Testis (tissue), 3 donors: ENCODE results near the gene SLC25A44. TPM values are rescaled to one million over a fixed set of nuclear protein-coding genes. Genes with fewer than 3 reads are reported as not detected.
"Not testable (repeated sequence)": the region's sequence is repeated elsewhere in the genome, so short reads cannot be mapped to it uniquely, and the experiment has no call there.

Experiments
- DNase-seq: peaks from one replicate; pipeline ENCODE4 v3.0.0-alpha.2; 2019
- H3K27ac ChIP-seq, 2 donors: fragments of 200-600 bp; sonication (generic); one replicate each; pipeline ENCODE4 v1.5.1; 2019
- H3K27me3 ChIP-seq: fragments of 200-600 bp; sonication (generic); one replicate; pipeline ENCODE4 v1.5.1; 2019
- H3K36me3 ChIP-seq: fragments of 200-600 bp; sonication (generic); one replicate; pipeline ENCODE4 v1.5.1; 2017; ENCODE audit warnings: low read depth; ENCODE audit errors: missing control alignments
- H3K4me1 ChIP-seq: fragments of 200-600 bp; sonication (generic); one replicate; pipeline ENCODE4 v1.5.1; 2019
- H3K4me3 ChIP-seq, 2 donors: fragments of 200-600 bp; sonication (generic); one replicate each; pipeline ENCODE4 v1.5.1; 2017 to 2019
- H3K9me3 ChIP-seq: fragments of 200-600 bp; sonication (generic); one replicate; pipeline ENCODE4 v1.5.1; 2017
- POLR2A ChIP-seq: fragments of 450-650 bp; IDR thresholded peaks from one replicate; pipeline ENCODE4 v1.6.1; 2017; ENCODE audit warnings: antibody characterized with exemption, mild to moderate bottlenecking, moderate library complexity
- WGBS, 2 donors: methylation state at CpG; one replicate each; pipeline ENCODE4 v1.1.5; 2018; 5-methylcytosine and 5-hydroxymethylcytosine counted together
- intact Hi-C: fragments of 100-400 bp; cut with DNase I; formaldehyde crosslinking; loops from one replicate; pipeline ENCODE4 v1.15.1; 2023; ENCODE audit warnings: low total_unique reads
- polyA plus RNA-seq: library from polyadenylated mRNA; stranded (reverse); fragments of 350-450 nt; fragmentation: Illumina TruSeq; extraction: RNeasy Lipid Tissue Mini Kit (QIAGEN cat#74804); gene quantifications from one replicate; pipeline ENCODE4 v1.2.3, GENCODE V29; 2014; ENCODE audit warnings: low read depth, low replicate concordance; ENCODE audit not compliant: insufficient read depth
- total RNA-seq, 2 donors: library from RNA; depleted of rRNA; stranded (reverse); fragments of >200 nt; gene quantifications; one replicate each; pipeline ENCODE4 v1.2.3, GENCODE V29; 2016
- TF ChIP-seq, protein P1 (sequence below), 3 experiments: fragments of 450-650 bp in 2 of 3; fragments of 200-600 bp in 1 of 3; sonication (generic) in 1 of 3; IDR thresholded peaks; one replicate each; pipeline ENCODE4 v1.5.1; 2016 to 2019; ENCODE audit warnings: antibody characterized with exemption in 3 of 3, mild to moderate bottlenecking in 2 of 3, moderate library complexity in 1 of 3

The SLC25A44 gene
- total and polyA plus RNA-seq, 3 donors from 2014 or later, result 32.4 to 34.2 (median 32.8) TPM

DNA sequence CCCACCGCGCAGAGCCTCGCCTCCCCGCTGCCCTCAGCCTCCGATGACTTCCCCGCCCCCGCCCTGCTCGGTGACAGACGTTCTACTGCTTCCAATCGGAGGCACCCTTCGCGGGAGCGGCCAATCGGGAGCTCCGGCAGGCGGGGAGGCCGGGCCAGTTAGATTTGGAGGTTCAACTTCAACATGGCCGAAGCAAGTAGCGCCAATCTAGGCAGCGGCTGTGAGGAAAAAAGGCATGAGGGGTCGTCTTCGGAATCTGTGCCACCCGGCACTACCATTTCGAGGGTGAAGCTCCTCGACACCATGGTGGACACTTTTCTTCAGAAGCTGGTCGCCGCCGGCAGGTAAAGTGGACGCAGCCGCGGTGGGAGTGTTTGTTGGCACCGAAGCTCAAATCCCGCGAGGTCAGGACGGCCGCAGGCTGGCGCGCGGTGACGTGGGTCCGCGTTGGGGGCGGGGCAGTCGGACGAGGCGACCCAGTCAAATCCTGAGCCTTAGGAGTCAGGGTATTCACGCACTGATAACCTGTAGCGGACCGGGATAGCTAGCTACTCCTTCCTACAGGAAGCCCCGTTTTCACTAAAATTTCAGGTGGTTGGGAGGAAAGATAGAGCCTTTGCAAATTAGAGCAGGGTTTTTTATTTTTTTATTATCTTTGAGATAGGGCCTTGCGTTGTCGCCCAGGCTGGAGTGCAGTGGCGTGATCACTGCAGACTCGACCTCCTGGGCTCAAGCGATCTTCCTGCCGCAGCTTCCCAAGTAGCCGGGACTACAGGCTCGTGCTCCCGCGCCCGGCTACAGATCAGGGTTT, 19.1 kb downstream of the SLC25A44 start, which contains the start of gene PMF1:
PMF1 (plus strand) TSS at position 175 of the 811 bp plus-strand sequence; CDS start at position 184, 9 bp downstream.
- intact Hi-C loops, result no loop called here
- Histone ChIP-seq H3K27ac (peak within 1 kb of the TSS; percentile 94 to 95), H3K27me3 (no peaks in the 10 kb centered on the region), H3K4me3 (peak within 1 kb of the TSS; percentile 70 to 78), H3K36me3 (no peaks in the 10 kb centered on the region), H3K9me3 (no peaks in the 10 kb centered on the region), H3K4me1 (peaks cover 15% of the 10 kb centered on the region)
- TF ChIP-seq, protein P1, sequence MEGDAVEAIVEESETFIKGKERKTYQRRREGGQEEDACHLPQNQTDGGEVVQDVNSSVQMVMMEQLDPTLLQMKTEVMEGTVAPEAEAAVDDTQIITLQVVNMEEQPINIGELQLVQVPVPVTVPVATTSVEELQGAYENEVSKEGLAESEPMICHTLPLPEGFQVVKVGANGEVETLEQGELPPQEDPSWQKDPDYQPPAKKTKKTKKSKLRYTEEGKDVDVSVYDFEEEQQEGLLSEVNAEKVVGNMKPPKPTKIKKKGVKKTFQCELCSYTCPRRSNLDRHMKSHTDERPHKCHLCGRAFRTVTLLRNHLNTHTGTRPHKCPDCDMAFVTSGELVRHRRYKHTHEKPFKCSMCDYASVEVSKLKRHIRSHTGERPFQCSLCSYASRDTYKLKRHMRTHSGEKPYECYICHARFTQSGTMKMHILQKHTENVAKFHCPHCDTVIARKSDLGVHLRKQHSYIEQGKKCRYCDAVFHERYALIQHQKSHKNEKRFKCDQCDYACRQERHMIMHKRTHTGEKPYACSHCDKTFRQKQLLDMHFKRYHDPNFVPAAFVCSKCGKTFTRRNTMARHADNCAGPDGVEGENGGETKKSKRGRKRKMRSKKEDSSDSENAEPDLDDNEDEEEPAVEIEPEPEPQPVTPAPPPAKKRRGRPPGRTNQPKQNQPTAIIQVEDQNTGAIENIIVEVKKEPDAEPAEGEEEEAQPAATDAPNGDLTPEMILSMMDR (IDR thresholded peaks at IDR 0.05), result no peak
- TF ChIP-seq POLR2A, result peak; percentile 18
- WGBS, 2 donors, result 0% methylated on average over 57 to 61 of the region's 61 CpGs
- peak; percentile 98 for DNase-seq

- Histone ChIP-seq H3K4me1 (peaks cover 15% of the 10 kb centered on the region), H3K27ac (peak overlapping the region; percentile 94 to 95), H3K27me3 (no peaks in the 10 kb centered on the region), H3K36me3 (no peaks in the 10 kb centered on the region), H3K9me3 (no peaks in the 10 kb centered on the region), H3K4me3 (peak overlapping the region; percentile 70 to 78)
- intact Hi-C loops, result no loop called here
- 4 to 10% methylated on average over 11 of the region's 11 CpGs for WGBS, 2 donors
- TF ChIP-seq POLR2A, result no peak
- TF ChIP-seq, protein P1 (IDR thresholded peaks at IDR 0.05), result no peak
- no peak for DNase-seq
Measured at GRCh38 chr1:156213644-156213966, 19.7 kb downstream of the SLC25A44 start.

DNA sequence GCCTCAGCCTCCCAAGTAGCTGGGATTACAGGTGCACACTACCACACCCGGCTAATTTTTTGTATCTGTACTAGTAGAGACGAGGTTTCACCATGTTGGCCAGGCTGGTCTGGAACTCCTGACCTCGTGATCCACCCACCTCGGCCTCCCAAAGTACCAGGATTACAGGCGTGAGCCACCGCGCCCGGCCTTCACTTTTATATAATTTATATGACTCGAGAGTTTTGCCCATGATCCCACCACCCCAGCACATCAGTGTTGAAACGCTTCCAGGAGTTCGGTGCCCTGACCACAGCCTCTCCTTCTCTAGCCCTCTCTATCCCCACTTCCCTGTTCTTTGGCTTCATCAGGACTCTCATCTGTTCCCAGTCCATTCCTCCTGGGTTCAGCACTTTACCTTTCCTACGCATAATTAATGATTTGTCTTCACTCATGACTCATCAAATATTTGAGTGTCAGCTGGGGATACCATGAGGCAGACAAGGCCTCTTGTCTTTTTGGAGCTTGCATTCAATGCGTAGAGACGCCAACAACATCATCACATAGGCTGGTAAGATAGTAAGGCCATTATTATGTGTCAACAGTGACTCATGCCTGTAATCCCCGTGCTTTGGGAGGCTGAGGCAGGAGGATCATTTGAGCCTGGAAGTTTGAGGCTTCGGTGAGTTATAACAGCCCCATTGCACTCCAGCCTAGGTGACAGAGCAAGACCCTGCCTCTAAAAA, 20.3 kb downstream of the SLC25A44 start:
- 69 to 74% methylated on average over 16 of the region's 16 CpGs for WGBS, 2 donors
- intact Hi-C loops, result no loop called here

DNA sequence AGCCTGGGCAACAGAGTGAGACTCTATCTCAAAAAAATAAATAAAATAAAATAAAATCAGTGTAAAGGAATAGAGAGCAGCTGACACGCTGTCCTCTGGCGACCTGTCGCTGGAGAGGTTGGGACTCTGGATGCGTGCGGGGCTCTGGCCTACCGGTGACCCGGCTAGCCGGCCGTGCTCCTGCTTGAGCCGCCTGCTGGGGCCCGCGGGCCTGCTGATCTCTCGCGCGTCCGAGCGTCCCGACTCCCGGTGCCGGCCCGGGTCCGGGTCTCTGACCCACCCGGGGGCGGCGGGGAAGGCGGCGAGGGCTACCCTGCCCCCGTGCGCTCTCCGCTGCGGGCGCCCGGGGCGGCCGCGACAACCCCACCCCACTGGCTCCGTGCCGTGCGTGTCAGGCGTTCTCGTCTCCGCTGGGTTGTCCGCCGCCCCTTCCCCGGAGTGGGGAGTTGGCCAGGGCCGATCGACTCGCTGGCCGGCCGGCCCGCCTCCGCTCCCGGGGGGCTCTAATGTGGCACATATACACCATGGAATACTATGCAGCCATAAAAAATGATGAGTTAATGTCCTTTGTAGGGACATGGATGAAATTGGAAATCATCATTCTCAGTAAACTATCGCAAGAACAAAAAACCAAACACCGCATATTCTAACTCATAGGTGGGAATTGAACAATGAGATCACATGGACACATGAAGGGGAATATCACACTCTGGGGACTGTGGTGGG, 22.6 kb downstream of the SLC25A44 start:
- not testable (repeated sequence) for DNase-seq

More for the DNA sequence above, 20.3 kb downstream of the SLC25A44 start:
- H3K36me3 ChIP-seq, result no peaks in the 10 kb centered on the region
- no peaks in the 10 kb centered on the region for H3K9me3 ChIP-seq
- no peaks in the 10 kb centered on the region for H3K27me3 ChIP-seq
- TF ChIP-seq, protein P1 (IDR thresholded peaks at IDR 0.05), result no peak
- TF ChIP-seq POLR2A, result no peak
- peak overlapping the region; percentile 94 to 95 for H3K27ac ChIP-seq
- H3K4me3 ChIP-seq, result peak overlapping the region; percentile 70 to 78
- peaks cover 15% of the 10 kb centered on the region for H3K4me1 ChIP-seq
- DNase-seq, result no peak

GRCh38 chr1:156217871-156218270, 24.0 kb downstream of the SLC25A44 start:
- no peak for DNase-seq
- intact Hi-C loops, result no loop called here
- Histone ChIP-seq H3K27me3 (no peaks in the 10 kb centered on the region), H3K36me3 (no peaks in the 10 kb centered on the region), H3K4me1 (peaks cover 10% of the 10 kb centered on the region), H3K9me3 (no peaks in the 10 kb centered on the region), H3K4me3 (no peak overlapping the region), H3K27ac (peak overlapping the region in 1 of 2 donors; percentile 47)
- WGBS, 2 donors, result 27 to 40% methylated on average over 2 of the region's 2 CpGs
- TF ChIP-seq, protein P1 (IDR thresholded peaks at IDR 0.05), result no peak
- no peak for TF ChIP-seq POLR2A

More for the DNA sequence above, 22.6 kb downstream of the SLC25A44 start:
- intact Hi-C loops, H3K36me3 ChIP-seq, H3K9me3 ChIP-seq, H3K27me3 ChIP-seq, H3K27ac ChIP-seq: not testable (repeated sequence)
- WGBS, 2 donors, result 70 to 86% methylated on average over 23 to 55 of the region's 55 CpGs
- H3K4me1 ChIP-seq, result peaks cover 15% of the 10 kb centered on the region
- H3K4me3 ChIP-seq, result peak overlapping the region in 1 of 2 donors; percentile 26
